Upper lobe of left lung (tissue), 6 donors: ENCODE results near the gene LCN9. TPM values are rescaled to one million over a fixed set of nuclear protein-coding genes. Genes with fewer than 3 reads are reported as not detected.
A peak's percentile ranks its signal among the peaks of the same experiment; 100 is the strongest.

ENCODE experiments used
- ATAC-seq, 2 donors: fragments of 200-7000 bp; cut with Tn5 transposase; one replicate each; pipeline ENCODE4 v1.9.1; 2022; ENCODE audit warnings: mild to moderate bottlenecking in 2 of 2, moderate library complexity in 2 of 2; ENCODE audit not compliant: low FRiP score in 2 of 2
- DNase-seq, 2 donors: peaks; one replicate each; pipeline ENCODE4 v3.0.0-alpha.2; 2019 to 2020
- H3K27ac ChIP-seq, 4 donors: fragments of 200-600 bp; sonication (generic); one replicate each; pipeline ENCODE4 v1.5.1; 2016 to 2019
- H3K27me3 ChIP-seq, 4 donors: fragments of 200-600 bp; sonication (generic); one replicate each; pipeline ENCODE4 v1.5.1; 2017 to 2019
- H3K36me3 ChIP-seq, 4 donors: fragments of 200-600 bp; sonication (generic); one replicate each; pipeline ENCODE4 v1.5.1; 2016 to 2019
- H3K4me1 ChIP-seq, 4 donors: fragments of 200-600 bp; sonication (generic); one replicate each; pipeline ENCODE4 v1.5.1; 2018 to 2019
- H3K4me3 ChIP-seq, 4 donors: fragments of 200-600 bp; sonication (generic); one replicate each; pipeline ENCODE4 v1.5.1; 2017 to 2019; ENCODE audit warnings: mild to moderate bottlenecking in 2 of 4, moderate library complexity in 1 of 4
- H3K9me3 ChIP-seq, 4 donors: fragments of 200-600 bp; sonication (generic); one replicate each; pipeline ENCODE4 v1.5.1; 2018 to 2019
- CTCF ChIP-seq, 6 experiments: fragments of 450-650 bp in 4 of 6; fragments of 200-600 bp in 2 of 6; sonication (generic) in 2 of 6; IDR thresholded peaks; one replicate each; pipeline ENCODE4 v1.5.1; 2016 to 2019; ENCODE audit warnings: antibody characterized with exemption in 6 of 6
- EP300 ChIP-seq, 4 donors: sonication (generic); formaldehyde crosslinking; IDR thresholded peaks; one replicate each; pipeline ENCODE4 v1.5.1; 2017; ENCODE audit warnings: antibody characterized with exemption in 4 of 4, control low read depth in 2 of 4
- POLR2A ChIP-seq, 4 donors: fragments of 450-650 bp; IDR thresholded peaks; one replicate each; pipeline ENCODE4 v1.5.1; 2016 to 2017; ENCODE audit warnings: antibody characterized with exemption in 4 of 4, mild to moderate bottlenecking in 2 of 4
- POLR2AphosphoS5 ChIP-seq, 2 donors: sonication (generic); formaldehyde crosslinking; IDR thresholded peaks; one replicate each; pipeline ENCODE4 v1.5.1; 2017; ENCODE audit warnings: antibody characterized with exemption in 2 of 2
- WGBS, 2 donors: methylation state at CpG; one replicate each; pipeline ENCODE4 v1.1.5; 2017 to 2018; 5-methylcytosine and 5-hydroxymethylcytosine counted together
- total RNA-seq, 6 donors: library from RNA; depleted of rRNA in 4 of 6; stranded (reverse); fragments of >200 nt in 4 of 6; gene quantifications; one replicate each; pipeline versions ENCODE4 v1.1.0 to v1.2.1, GENCODE V29; 2016 to 2021
- donor health status: DM: no; HTN: no; CAD: no; lungs with moderate emphysema.
- donor health status: DM: no; HTN: yes; CAD: no; lungs with severe emphysema.

Gene LCN9
- total RNA-seq, 6 donors from 2014 or later, result not detected

DNA sequence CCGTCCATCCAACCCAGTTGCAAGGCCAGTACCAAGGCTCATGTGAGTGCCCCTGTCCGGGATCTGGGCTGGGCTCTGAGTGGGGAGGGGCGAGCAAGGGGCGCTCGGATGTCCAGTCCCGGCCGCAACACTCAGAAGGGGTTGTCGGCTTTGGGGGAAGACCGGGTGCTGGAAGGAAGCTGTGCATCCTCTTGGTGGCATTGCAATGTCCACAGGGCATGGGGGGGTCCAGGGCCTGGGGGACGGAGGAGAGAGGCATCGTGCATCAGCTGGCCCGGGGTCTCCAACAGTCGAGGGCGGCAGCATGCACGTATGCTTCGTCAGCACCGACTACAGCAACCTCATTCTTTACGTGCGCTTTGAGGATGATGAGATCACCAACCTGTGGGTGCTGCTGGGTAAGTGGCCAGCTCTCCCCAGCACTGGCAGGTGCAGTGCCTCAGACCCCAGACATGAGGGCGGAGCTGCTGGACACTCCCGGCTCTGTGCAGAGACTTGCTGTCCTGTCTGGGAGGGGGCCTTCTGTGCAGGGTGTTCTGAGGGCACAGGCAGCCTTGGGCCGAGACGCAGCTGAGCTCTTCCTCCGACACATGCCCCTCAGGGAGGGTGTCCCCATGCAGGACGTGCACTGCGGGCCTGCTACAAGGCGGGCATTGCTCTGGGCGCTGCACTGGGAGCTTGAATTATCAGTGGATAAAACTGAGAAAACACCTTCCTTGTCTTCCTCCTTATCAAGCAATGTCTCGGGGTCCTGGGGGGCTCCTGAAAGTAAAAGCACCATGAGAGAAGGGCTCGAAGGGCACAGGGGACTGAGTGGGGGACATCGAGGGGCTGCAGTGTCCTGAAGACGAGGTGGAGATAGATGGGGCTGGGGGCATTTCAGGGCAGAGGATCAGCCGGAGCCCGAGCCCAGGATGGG lies 46.2 kb upstream of the LCN9 start:
- Histone ChIP-seq H3K4me1 (no peaks in the 10 kb centered on the region), H3K27ac (no peak overlapping the region), H3K9me3 (no peaks in the 10 kb centered on the region), H3K27me3 (no peaks in the 10 kb centered on the region), H3K4me3 (no peak overlapping the region), H3K36me3 (no peaks in the 10 kb centered on the region)
- no peak for ATAC-seq
- WGBS, 2 donors, result 73 to 78% methylated on average over 24 to 34 of the region's 34 CpGs
- peak in 1 of 2 donors; percentile 39 for DNase-seq
- TF ChIP-seq POLR2AphosphoS5 (IDR thresholded peaks at IDR 0.05), result no peak
- no peak for TF ChIP-seq POLR2A (IDR thresholded peaks at IDR 0.05)
- TF ChIP-seq CTCF (IDR thresholded peaks at IDR 0.05), result no peak
- no peak for TF ChIP-seq EP300 (IDR thresholded peaks at IDR 0.05)

- no peaks in the 10 kb centered on the region for H3K27me3 ChIP-seq
Observed at GRCh38 chr9:135617538-135617900, 45.6 kb upstream of the LCN9 start.

DNA sequence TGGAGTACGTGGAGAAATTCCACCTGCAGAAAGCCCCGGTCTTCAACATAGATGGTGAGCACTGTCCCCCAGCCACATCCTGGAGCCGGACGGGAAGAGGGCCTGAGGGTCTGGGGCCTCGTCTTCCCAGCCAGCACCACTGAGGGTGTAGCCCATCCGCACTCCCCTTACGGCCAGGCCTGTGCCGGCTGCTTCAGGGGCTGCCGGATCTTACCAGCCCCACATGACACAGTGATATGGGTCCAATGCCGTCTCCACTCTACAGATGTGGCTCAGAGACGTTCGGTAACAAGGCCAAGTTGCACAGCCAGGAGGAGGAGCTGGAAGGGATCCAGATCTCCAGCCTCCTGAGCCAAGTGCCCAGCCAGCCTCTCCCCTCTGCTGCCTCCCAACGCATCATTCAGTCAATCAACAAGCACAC lies 45.1 kb upstream of the LCN9 start:
- H3K4me3 ChIP-seq, result no peak overlapping the region
- TF ChIP-seq POLR2A (IDR thresholded peaks at IDR 0.05) (no peak), CTCF (IDR thresholded peaks at IDR 0.05) (no peak), POLR2AphosphoS5 (IDR thresholded peaks at IDR 0.05) (no peak), EP300 (IDR thresholded peaks at IDR 0.05) (no peak)
- H3K27ac ChIP-seq, result no peak overlapping the region
- WGBS, 2 donors, result 81% methylated on average over 13 of the region's 13 CpGs; no CpG with 5 or more reads in 1 of the 2 donors
- H3K27me3 ChIP-seq, result no peaks in the 10 kb centered on the region
- no peaks in the 10 kb centered on the region for H3K9me3 ChIP-seq
- peak in 1 of 2 donors; percentile 43 for DNase-seq
- no peaks in the 10 kb centered on the region for H3K4me1 ChIP-seq
- ATAC-seq, result no peak
- no peaks in the 10 kb centered on the region for H3K36me3 ChIP-seq

More at GRCh38 chr9:135617538-135617900, 45.6 kb upstream of the LCN9 start:
- no peak for TF ChIP-seq EP300 (IDR thresholded peaks at IDR 0.05)
- no peak for TF ChIP-seq POLR2AphosphoS5 (IDR thresholded peaks at IDR 0.05)
- TF ChIP-seq POLR2A (IDR thresholded peaks at IDR 0.05), result no peak
- no peak for TF ChIP-seq CTCF (IDR thresholded peaks at IDR 0.05)
- ATAC-seq, result no peak
- no peak overlapping the region for H3K4me3 ChIP-seq
- H3K4me1 ChIP-seq, result no peaks in the 10 kb centered on the region
- H3K27ac ChIP-seq, result no peak overlapping the region
- H3K36me3 ChIP-seq, result no peaks in the 10 kb centered on the region
- peak in 1 of 2 donors; percentile 51 for DNase-seq
- 82 to 85% methylated on average over 12 of the region's 13 CpGs for WGBS, 2 donors
- no peaks in the 10 kb centered on the region for H3K9me3 ChIP-seq

GRCh38 chr9:135618866-135619598 lies 44.1 kb upstream of the LCN9 start:
- ATAC-seq (no peak), DNase-seq (peak in 1 of 2 donors; percentile 50)
- Histone ChIP-seq H3K27me3 (no peaks in the 10 kb centered on the region), H3K4me3 (no peak overlapping the region), H3K4me1 (no peaks in the 10 kb centered on the region), H3K27ac (no peak overlapping the region), H3K9me3 (no peaks in the 10 kb centered on the region), H3K36me3 (no peaks in the 10 kb centered on the region)
- TF ChIP-seq POLR2A (IDR thresholded peaks at IDR 0.05) (no peak), EP300 (IDR thresholded peaks at IDR 0.05) (no peak), CTCF (IDR thresholded peaks at IDR 0.05) (no peak), POLR2AphosphoS5 (IDR thresholded peaks at IDR 0.05) (no peak)
- 67 to 76% methylated on average over 3 to 4 of the region's 8 CpGs for WGBS, 2 donors
